HG03066 (cell line): ENCODE data around the gene CSF1.

Experiments used
- ATAC-seq: cut with Tn5 transposase; IDR thresholded peaks from one replicate; pipeline ENCODE4 v1.9.1; 2021; ENCODE audit warnings: low read depth; ENCODE audit not compliant: unreplicated experiment

CSF1 gene

GRCh38 chr1:109882288-109883245 is 28.1 kb upstream of the CSF1 start:
- no peak for ATAC-seq

GRCh38 chr1:109883248-109883955 is 27.2 kb upstream of the CSF1 start:
- ATAC-seq = no peak

- ATAC-seq = no peak
Observed at GRCh38 chr1:109884242-109884891, 26.3 kb upstream of the CSF1 start.

- ATAC-seq = no peak
Observed at GRCh38 chr1:109885589-109885988, 25.1 kb upstream of the CSF1 start.

GRCh38 chr1:109886827-109887226 is 23.8 kb upstream of the CSF1 start:
- no peak for ATAC-seq

GRCh38 chr1:109887271-109887670 is 23.4 kb upstream of the CSF1 start:
- ATAC-seq = no peak

GRCh38 chr1:109887884-109888283 is 22.8 kb upstream of the CSF1 start:
- ATAC-seq = no peak

- ATAC-seq = no peak
Observed at GRCh38 chr1:109889094-109889493, 21.6 kb upstream of the CSF1 start.

GRCh38 chr1:109890115-109890953 is 20.3 kb upstream of the CSF1 start:
- no peak for ATAC-seq

GRCh38 chr1:109891930-109892329 is 18.7 kb upstream of the CSF1 start:
- no peak for ATAC-seq

- ATAC-seq = no peak
Observed at GRCh38 chr1:109892561-109893368, 17.9 kb upstream of the CSF1 start.

GRCh38 chr1:109893532-109894171 is 17.0 kb upstream of the CSF1 start:
- no peak for ATAC-seq

- peak; percentile 43 for ATAC-seq
Observed at GRCh38 chr1:109894823-109895719, 15.6 kb upstream of the CSF1 start.

GRCh38 chr1:109895720-109896504 is 14.7 kb upstream of the CSF1 start:
- no peak for ATAC-seq

GRCh38 chr1:109896681-109897080 is 14.0 kb upstream of the CSF1 start:
- no peak for ATAC-seq

GRCh38 chr1:109897259-109897955 is 13.2 kb upstream of the CSF1 start:
- no peak for ATAC-seq

GRCh38 chr1:109898842-109899241 is 11.8 kb upstream of the CSF1 start:
- ATAC-seq = no peak
